ENCODE results near the gene NAT16.
"Not testable (repeated sequence)": the region's sequence is repeated elsewhere in the genome, so short reads cannot be mapped to it uniquely, and the experiment has no call there.

The NAT16 gene

GRCh38 chr7:101180130-101180755 lies at the start of gene NAT16:
Gene NAT16, minus strand, starts transcription at chr7:101180293. Its CDS starts 5,486 bp downstream, at chr7:101174807.
- DNase-seq (ENCODE audit: low read depth in 2 of 2), result no peak

GRCh38 chr7:101226721-101227120 lies 46.6 kb upstream of the NAT16 start:
- DNase-seq (ENCODE audit: low read depth in 2 of 2), result no peak

GRCh38 chr7:101225650-101226049 lies 45.6 kb upstream of the NAT16 start:
- no peak for DNase-seq (ENCODE audit: low read depth in 2 of 2)

GRCh38 chr7:101223528-101223927 lies 43.4 kb upstream of the NAT16 start:
- no peak for DNase-seq (ENCODE audit: low read depth in 2 of 2)

GRCh38 chr7:101222275-101222830 lies 42.3 kb upstream of the NAT16 start:
- no peak for DNase-seq (ENCODE audit: low read depth in 2 of 2)

- DNase-seq (ENCODE audit: low read depth in 2 of 2), result no peak
These were observed 40.2 kb upstream of the NAT16 start for GRCh38 chr7:101220295-101220694.

GRCh38 chr7:101218236-101219125 lies 38.4 kb upstream of the NAT16 start:
- DNase-seq (ENCODE audit: low read depth in 2 of 2), result no peak

GRCh38 chr7:101217388-101218235 lies 37.5 kb upstream of the NAT16 start, which contains the start of the genes PLOD3 and ZNHIT1:
Gene PLOD3, minus strand, starts transcription at chr7:101217581. Its CDS starts 307 bp downstream, at chr7:101217274.
Gene ZNHIT1, plus strand, starts transcription at chr7:101218165. Its CDS starts 31 bp downstream, at chr7:101218196.
- DNase-seq (ENCODE audit: low read depth in 2 of 2), result peak; percentile 94 to 95

- no peak for DNase-seq (ENCODE audit: low read depth in 2 of 2)
These were observed 36.8 kb upstream of the NAT16 start for GRCh38 chr7:101216860-101217387.

- DNase-seq (ENCODE audit: low read depth in 2 of 2), result no peak
These were observed 36.1 kb upstream of the NAT16 start for GRCh38 chr7:101216001-101216859.

- DNase-seq (ENCODE audit: low read depth in 2 of 2), result no peak
These were observed 31.9 kb upstream of the NAT16 start for GRCh38 chr7:101212014-101212413.

- no peak for DNase-seq (ENCODE audit: low read depth in 2 of 2)
These were observed 31.4 kb upstream of the NAT16 start for GRCh38 chr7:101211501-101211900.

GRCh38 chr7:101210143-101210542 lies 30.1 kb upstream of the NAT16 start:
- DNase-seq (ENCODE audit: low read depth in 2 of 2), result no peak

GRCh38 chr7:101208794-101209193 lies 28.7 kb upstream of the NAT16 start:
- no peak for DNase-seq (ENCODE audit: low read depth in 2 of 2)

GRCh38 chr7:101207459-101207858 lies 27.4 kb upstream of the NAT16 start:
- no peak for DNase-seq (ENCODE audit: low read depth in 2 of 2)

GRCh38 chr7:101206665-101207042 lies 26.6 kb upstream of the NAT16 start:
- no peak for DNase-seq (ENCODE audit: low read depth in 2 of 2)

GRCh38 chr7:101205901-101206664 lies 26.0 kb upstream of the NAT16 start:
- DNase-seq (ENCODE audit: low read depth in 2 of 2), result no peak

- not testable (repeated sequence) for DNase-seq (ENCODE audit: low read depth in 2 of 2)
These were observed 23.9 kb upstream of the NAT16 start for GRCh38 chr7:101203740-101204738.

- no peak for DNase-seq (ENCODE audit: low read depth in 2 of 2)
These were observed 22.5 kb upstream of the NAT16 start for GRCh38 chr7:101202603-101202918.
